HK-2 (cell line): Measurements from ENCODE around the gene CACNA1D.
A peak's percentile ranks its signal among the peaks of the same experiment; 100 is the strongest.

ENCODE experiments used
- DNase-seq: peaks from one replicate; pipeline ENCODE4 v3.0.0-alpha.2; 2018; ENCODE audit not compliant: unreplicated experiment

CACNA1D gene

GRCh38 chr3:53805463-53806159, 311.2 kb downstream of the CACNA1D start:
- DNase-seq = no peak

- peak; percentile 72 for DNase-seq
These were observed 312.0 kb downstream of the CACNA1D start for GRCh38 chr3:53806182-53807116.

GRCh38 chr3:53807117-53807810, 312.9 kb downstream of the CACNA1D start:
- DNase-seq = no peak

- DNase-seq = no peak
These were observed 314.1 kb downstream of the CACNA1D start for GRCh38 chr3:53808496-53808895.

- no peak for DNase-seq
These were observed 314.9 kb downstream of the CACNA1D start for GRCh38 chr3:53809267-53809666.

- no peak for DNase-seq
These were observed 315.5 kb downstream of the CACNA1D start for GRCh38 chr3:53809764-53810400.

GRCh38 chr3:53811143-53811927, 316.9 kb downstream of the CACNA1D start:
- no peak for DNase-seq

- no peak for DNase-seq
These were observed 318.0 kb downstream of the CACNA1D start for GRCh38 chr3:53812434-53812833.

GRCh38 chr3:53813229-53813628, 318.8 kb downstream of the CACNA1D start:
- no peak for DNase-seq

- no peak for DNase-seq
These were observed 319.5 kb downstream of the CACNA1D start for GRCh38 chr3:53813876-53814275.

- no peak for DNase-seq
These were observed 320.7 kb downstream of the CACNA1D start for GRCh38 chr3:53815067-53815466.

GRCh38 chr3:53815651-53816050, 321.2 kb downstream of the CACNA1D start:
- DNase-seq = no peak

- DNase-seq = no peak
These were observed 322.0 kb downstream of the CACNA1D start for GRCh38 chr3:53816425-53816824.

GRCh38 chr3:53817211-53817610, 322.8 kb downstream of the CACNA1D start:
- DNase-seq = no peak

GRCh38 chr3:53817809-53818208, 323.4 kb downstream of the CACNA1D start:
- no peak for DNase-seq

GRCh38 chr3:53818221-53819162, 324.1 kb downstream of the CACNA1D start:
- DNase-seq = no peak

GRCh38 chr3:53819163-53819868, 324.9 kb downstream of the CACNA1D start:
- DNase-seq = no peak

GRCh38 chr3:53820084-53820483, 325.7 kb downstream of the CACNA1D start:
- no peak for DNase-seq
